ENCODE measurements around the gene HARS2. TPM values are rescaled to one million over a fixed set of nuclear protein-coding genes. Genes with fewer than 3 reads are reported as not detected.

The HARS2 gene, protein sequence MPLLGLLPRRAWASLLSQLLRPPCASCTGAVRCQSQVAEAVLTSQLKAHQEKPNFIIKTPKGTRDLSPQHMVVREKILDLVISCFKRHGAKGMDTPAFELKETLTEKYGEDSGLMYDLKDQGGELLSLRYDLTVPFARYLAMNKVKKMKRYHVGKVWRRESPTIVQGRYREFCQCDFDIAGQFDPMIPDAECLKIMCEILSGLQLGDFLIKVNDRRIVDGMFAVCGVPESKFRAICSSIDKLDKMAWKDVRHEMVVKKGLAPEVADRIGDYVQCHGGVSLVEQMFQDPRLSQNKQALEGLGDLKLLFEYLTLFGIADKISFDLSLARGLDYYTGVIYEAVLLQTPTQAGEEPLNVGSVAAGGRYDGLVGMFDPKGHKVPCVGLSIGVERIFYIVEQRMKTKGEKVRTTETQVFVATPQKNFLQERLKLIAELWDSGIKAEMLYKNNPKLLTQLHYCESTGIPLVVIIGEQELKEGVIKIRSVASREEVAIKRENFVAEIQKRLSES
- 22.2 and 23.5 TPM in 2 replicates for total RNA-seq

DNA sequence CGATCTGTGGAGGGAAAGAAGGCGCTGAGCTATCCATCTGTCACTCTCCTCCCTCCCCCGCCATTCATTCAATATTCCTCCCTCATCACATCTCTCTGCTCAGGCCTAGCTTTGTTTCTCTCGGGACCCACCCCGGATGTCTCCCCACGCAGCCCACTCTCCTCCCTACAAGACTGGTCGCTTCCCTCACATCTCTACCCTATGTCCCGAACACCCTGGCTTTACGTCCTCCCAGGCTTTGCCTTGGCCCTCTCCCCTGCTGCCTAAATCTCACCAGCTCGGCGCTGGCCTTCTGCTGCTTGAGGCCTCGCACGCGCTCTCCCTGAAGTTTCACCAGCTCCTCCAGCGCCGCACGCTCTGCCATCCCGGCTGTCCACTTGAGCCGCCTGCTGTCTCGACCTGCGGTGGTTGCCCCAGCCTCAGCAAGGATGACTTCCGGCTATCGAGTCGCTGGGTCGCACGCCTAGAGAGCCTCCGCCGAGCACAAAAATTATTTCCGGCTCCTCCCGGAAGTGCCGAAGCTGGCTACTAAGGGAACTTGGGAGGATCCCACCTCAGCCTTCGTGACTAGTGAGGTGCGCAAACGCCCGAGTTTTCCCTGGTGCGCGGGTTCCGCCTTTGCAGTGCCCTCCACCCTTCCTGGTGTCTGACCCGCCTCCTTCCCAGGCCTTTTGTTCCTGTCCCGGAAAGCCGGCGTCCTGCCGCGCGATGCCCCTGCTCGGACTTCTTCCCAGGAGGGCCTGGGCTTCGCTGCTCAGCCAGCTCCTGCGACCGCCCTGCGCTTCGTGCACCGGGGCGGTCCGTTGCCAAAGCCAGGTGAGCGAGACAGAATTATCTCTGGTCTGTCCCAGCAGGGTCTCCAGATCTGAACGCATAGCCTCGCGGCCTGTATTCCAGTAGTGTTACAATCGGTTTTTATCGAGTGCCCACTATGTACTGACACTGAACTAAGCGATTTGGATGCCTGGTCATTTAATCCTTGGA lies at the start of gene HARS2, which contains the start of gene HARS1:
HARS2 (plus strand) TSS at position 515 of the 984 bp plus-strand sequence; CDS start at position 709, 194 bp downstream.
HARS1 (minus strand) TSS at position 430 of the 984 bp plus-strand sequence; CDS start at position 364, 66 bp downstream.

DNA sequence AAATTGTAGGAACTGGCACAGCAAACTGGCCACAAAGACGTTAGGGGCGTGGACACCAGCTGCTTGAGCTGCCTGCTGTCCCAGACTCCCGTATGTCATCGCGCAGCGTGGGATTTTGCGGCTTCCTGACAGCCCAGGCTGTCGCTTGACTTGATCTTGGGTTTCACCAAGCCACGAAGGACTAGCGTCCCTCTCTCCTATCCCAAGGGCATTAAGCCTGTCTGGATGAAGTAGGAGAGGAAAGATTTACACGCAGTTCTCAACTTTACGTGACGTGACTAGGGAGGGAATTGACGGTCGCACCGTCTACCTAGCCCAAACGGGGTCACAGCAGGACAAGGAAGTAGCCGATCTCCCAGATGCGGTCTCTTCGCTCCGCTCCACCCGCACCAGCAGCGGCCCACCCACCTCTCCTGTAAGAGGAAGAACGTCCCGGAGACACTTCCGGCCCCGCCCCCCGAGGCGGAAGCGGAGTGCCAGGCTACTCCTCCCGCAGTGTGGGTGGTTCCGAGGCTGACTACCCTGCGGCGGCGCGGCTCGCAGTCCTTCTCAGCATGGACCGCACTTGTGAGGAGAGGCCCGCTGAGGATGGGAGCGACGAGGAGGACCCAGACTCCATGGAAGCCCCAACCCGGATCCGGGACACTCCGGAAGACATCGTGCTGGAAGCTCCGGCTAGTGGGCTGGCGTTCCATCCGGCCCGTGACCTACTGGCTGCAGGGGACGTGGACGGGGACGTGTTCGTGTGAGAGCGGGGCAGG lies 26.7 kb upstream of the HARS2 start, which contains the start of gene WDR55:
WDR55 (plus strand) TSS at position 546 of the 761 bp plus-strand sequence; CDS start at position 555, 9 bp downstream.

DNA sequence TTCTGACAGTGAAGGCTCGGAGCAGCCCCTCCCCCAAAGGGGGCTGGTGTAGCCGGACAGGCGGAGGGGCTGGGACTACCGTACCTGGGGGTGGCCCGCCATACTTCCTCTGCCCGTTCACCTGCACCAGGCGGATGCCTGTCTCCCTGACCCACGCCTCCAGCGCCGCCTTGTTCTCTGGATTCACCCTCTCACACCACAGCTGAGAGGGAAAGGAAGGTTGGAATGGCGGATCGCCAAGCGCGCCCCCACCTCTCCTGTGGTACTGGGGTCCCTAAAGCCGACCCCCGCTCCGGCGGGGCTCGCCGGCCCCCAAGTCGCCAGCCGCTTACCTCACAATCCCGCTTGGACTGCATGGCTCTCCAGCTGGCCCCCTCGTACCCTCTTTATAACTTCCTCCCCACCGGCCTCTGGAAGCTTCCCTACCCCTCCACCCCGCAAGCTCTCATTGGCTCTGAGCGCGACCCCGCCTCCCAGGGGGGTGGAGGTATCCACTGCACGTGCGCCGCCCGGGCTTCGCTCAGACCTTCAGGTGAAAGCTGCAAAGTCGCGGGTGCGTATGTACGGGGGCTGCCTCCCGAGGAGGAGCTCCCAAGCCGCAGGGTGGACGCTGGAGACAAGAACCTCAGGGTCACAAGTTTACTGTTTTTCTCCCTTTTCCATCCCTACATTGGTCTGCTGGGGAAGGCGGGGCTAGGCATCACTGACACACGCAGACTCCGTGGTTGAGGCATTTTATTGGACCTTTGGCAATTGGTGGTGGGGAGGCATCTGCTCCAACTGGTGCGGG lies 17.9 kb upstream of the HARS2 start, which contains the start of gene DND1:
DND1 (minus strand) TSS at position 390 of the 790 bp plus-strand sequence; CDS start at position 356, 34 bp downstream.

DNA sequence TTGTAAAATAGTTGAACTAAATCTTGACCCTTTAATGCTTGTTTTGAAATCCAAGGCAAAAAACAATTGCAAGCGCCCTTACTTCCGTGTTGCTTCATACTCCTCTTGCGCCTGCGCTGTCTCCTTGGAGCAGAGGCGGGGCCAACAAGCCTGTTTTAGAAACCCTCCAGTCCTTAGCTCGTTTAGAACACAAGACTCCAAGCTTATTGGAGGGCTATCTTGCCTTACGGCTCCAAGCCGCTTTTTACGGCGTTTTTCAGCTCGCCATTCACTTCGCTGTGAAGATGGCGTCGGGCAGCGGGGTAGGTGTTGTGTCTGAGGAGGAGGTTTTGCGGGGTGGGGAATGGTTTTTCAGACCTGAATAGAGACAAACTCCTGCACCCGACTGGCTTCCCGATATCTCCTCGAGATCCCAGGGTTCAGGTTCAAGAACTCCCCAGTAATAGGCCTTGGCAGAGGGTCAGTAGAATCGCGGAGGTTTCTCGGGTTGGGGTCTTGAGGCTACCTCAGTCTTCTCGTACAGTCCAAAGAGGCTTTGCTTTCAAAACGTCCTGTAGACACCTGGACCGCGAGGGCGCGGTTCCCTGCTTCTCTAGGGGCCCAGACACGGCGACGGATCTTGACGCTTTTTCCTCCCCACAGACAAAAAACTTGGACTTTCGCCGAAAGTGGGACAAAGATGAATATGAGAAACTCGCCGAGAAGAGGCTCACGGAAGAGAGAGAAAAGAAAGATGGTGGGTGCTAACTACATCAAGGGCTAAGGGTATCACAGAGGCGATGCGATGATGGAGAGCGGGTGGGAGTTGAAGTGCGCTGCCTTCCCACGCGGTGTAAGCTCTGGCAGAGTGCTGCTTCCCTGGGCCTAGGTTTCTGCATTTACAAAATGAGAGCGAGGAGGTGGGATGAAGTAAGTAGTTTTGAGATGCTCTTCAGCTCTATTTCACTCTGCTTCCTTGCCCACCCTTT lies 9.2 kb downstream of the HARS2 start, which contains the start of gene ZMAT2:
ZMAT2 (plus strand) TSS at position 271 of the 968 bp plus-strand sequence; CDS start at position 285, 14 bp downstream.

Small RNA genes lying within 50 kb of the gene (small RNA-seq; reads per million reads assigned to genes)
- gene VTRNA1-1 (78.5 reads per million, percentile 98 among the genes with 10 or more reads in this experiment), gene VTRNA1-2 (74.5 reads per million, percentile 98 among the genes with 10 or more reads in this experiment), gene VTRNA1-3 (2.8 reads per million, percentile 59 among the genes with 10 or more reads in this experiment)

Other genes with a start within 250 kb of the HARS2 start
- gene EIF4EBP3, start 143.8 kb upstream of the HARS2 start, total RNA-seq: 1.5 and 3.4 TPM in 2 replicates
- gene SRA1, start 134.0 kb upstream of the HARS2 start, total RNA-seq: 29.0 and 31.2 TPM in 2 replicates
- gene APBB3, start 126.9 kb upstream of the HARS2 start, total RNA-seq: 20.1 and 24.2 TPM in 2 replicates
- gene SLC35A4, start 126.6 kb upstream of the HARS2 start, total RNA-seq: 21.1 and 28.9 TPM in 2 replicates
- 2.8 and 6.3 TPM in 2 replicates for gene CD14, start 58.3 kb upstream of the HARS2 start, total RNA-seq
- gene TMCO6, start 52.0 kb upstream of the HARS2 start, total RNA-seq: 10.5 and 12.5 TPM in 2 replicates
- gene NDUFA2, start 43.8 kb upstream of the HARS2 start, total RNA-seq: 14.1 and 22.2 TPM in 2 replicates
- gene IK, start 43.6 kb upstream of the HARS2 start, total RNA-seq: 54.7 and 68.2 TPM in 2 replicates
- gene WDR55, start 26.6 kb upstream of the HARS2 start, total RNA-seq: 29.0 and 34.4 TPM in 2 replicates
- gene DND1, start 17.9 kb upstream of the HARS2 start, total RNA-seq: 0.24 and 0.49 TPM in 2 replicates
- gene HARS1, start 85 bp upstream of the HARS2 start, total RNA-seq: 46.7 and 49.7 TPM in 2 replicates
- gene ZMAT2, start 9.0 kb downstream of the HARS2 start, total RNA-seq: 24.3 and 24.4 TPM in 2 replicates
- gene PCDHA1, start 94.7 kb downstream of the HARS2 start, total RNA-seq: under 0.01 TPM in 1 of 2 replicates, not detected in the other
- gene PCDHA2, start 103.4 kb downstream of the HARS2 start, total RNA-seq: 0.12 and 0.16 TPM in 2 replicates
- 0.32 and 0.61 TPM in 2 replicates for gene PCDHA3, start 109.6 kb downstream of the HARS2 start, total RNA-seq
- gene PCDHA4, start 115.6 kb downstream of the HARS2 start, total RNA-seq: 0.49 and 1.1 TPM in 2 replicates
- 0.16 and 0.24 TPM in 2 replicates for gene PCDHA5, start 130.2 kb downstream of the HARS2 start, total RNA-seq
- 1.1 and 2.1 TPM in 2 replicates for gene PCDHA6, start 136.5 kb downstream of the HARS2 start, total RNA-seq
- gene PCDHA7, start 142.8 kb downstream of the HARS2 start, total RNA-seq: 0.36 and 0.49 TPM in 2 replicates
- 0.16 and 0.24 TPM in 2 replicates for gene PCDHA8, start 149.7 kb downstream of the HARS2 start, total RNA-seq
- gene PCDHA9, start 156.9 kb downstream of the HARS2 start, total RNA-seq: 0.16 and 0.36 TPM in 2 replicates
- gene PCDHA10, start 164.4 kb downstream of the HARS2 start, total RNA-seq: 0.32 and 0.85 TPM in 2 replicates
- 0.24 and 0.49 TPM in 2 replicates for gene PCDHA11, start 177.5 kb downstream of the HARS2 start, total RNA-seq
- gene PCDHA12, start 183.9 kb downstream of the HARS2 start, total RNA-seq: 0.16 and 0.36 TPM in 2 replicates
- gene PCDHA13, start 190.7 kb downstream of the HARS2 start, total RNA-seq: 0.32 and 0.36 TPM in 2 replicates
- gene PCDHAC1, start 234.8 kb downstream of the HARS2 start, total RNA-seq: 0.36 and 0.49 TPM in 2 replicates

Data from hair follicle dermal papilla cell (primary cell).